Forelimb muscle (tissue), 1 donor: ENCODE measurements around the gene GNLY. TPM values are rescaled to one million over a fixed set of nuclear protein-coding genes. Genes with fewer than 3 reads are reported as not detected.
"Not testable (repeated sequence)": the region's sequence is repeated elsewhere in the genome, so short reads cannot be mapped to it uniquely, and the experiment has no call there.

Experiments
- DNase-seq: peaks from one replicate; pipeline ENCODE4 v3.0.0-alpha.2; 2013; ENCODE audit warnings: low read depth
- polyA plus RNA-seq: library from polyadenylated mRNA; unstranded; fragments of 120-200 nt; gene quantifications from one replicate; pipeline ENCODE4 v1.2.1, GENCODE V29; 2013; ENCODE audit not compliant: insufficient read length

The GNLY gene
- 0.99 TPM for polyA plus RNA-seq

- no peak for DNase-seq
Measured at GRCh38 chr2:85694052-85695025, at the start of gene GNLY. Gene GNLY (plus strand): TSS chr2:85694358. CDS start chr2:85694419, 61 bp downstream.

- DNase-seq: no peak
Measured at GRCh38 chr2:85644909-85645308, 49.2 kb upstream of the GNLY start.

GRCh38 chr2:85646166-85646565 is 48.0 kb upstream of the GNLY start:
- no peak for DNase-seq

GRCh38 chr2:85647823-85648526 is 46.2 kb upstream of the GNLY start:
- DNase-seq: no peak

- DNase-seq: no peak
Measured at GRCh38 chr2:85648619-85649018, 45.5 kb upstream of the GNLY start.

- no peak for DNase-seq
Measured at GRCh38 chr2:85649201-85650190, 44.7 kb upstream of the GNLY start.

GRCh38 chr2:85650456-85650855 is 43.7 kb upstream of the GNLY start:
- no peak for DNase-seq

GRCh38 chr2:85651097-85651496 is 43.1 kb upstream of the GNLY start:
- DNase-seq: no peak

- no peak for DNase-seq
Measured at GRCh38 chr2:85652056-85652455, 42.1 kb upstream of the GNLY start.

GRCh38 chr2:85653996-85654395 is 40.2 kb upstream of the GNLY start:
- no peak for DNase-seq

- DNase-seq: no peak
Measured at GRCh38 chr2:85655961-85656417, 38.2 kb upstream of the GNLY start.

GRCh38 chr2:85656468-85656867 is 37.7 kb upstream of the GNLY start:
- DNase-seq: no peak

GRCh38 chr2:85657399-85657798 is 36.8 kb upstream of the GNLY start:
- DNase-seq: not testable (repeated sequence)

- no peak for DNase-seq
Measured at GRCh38 chr2:85659324-85659981, 34.7 kb upstream of the GNLY start.

- DNase-seq: not testable (repeated sequence)
Measured at GRCh38 chr2:85660301-85660700, 33.9 kb upstream of the GNLY start.

GRCh38 chr2:85660725-85661124 is 33.4 kb upstream of the GNLY start:
- DNase-seq: no peak

GRCh38 chr2:85661139-85661858 is 32.9 kb upstream of the GNLY start:
- no peak for DNase-seq

- DNase-seq: no peak
Measured at GRCh38 chr2:85662899-85663593, 31.1 kb upstream of the GNLY start.
